ENCODE data around the gene TUSC2.

DNA sequence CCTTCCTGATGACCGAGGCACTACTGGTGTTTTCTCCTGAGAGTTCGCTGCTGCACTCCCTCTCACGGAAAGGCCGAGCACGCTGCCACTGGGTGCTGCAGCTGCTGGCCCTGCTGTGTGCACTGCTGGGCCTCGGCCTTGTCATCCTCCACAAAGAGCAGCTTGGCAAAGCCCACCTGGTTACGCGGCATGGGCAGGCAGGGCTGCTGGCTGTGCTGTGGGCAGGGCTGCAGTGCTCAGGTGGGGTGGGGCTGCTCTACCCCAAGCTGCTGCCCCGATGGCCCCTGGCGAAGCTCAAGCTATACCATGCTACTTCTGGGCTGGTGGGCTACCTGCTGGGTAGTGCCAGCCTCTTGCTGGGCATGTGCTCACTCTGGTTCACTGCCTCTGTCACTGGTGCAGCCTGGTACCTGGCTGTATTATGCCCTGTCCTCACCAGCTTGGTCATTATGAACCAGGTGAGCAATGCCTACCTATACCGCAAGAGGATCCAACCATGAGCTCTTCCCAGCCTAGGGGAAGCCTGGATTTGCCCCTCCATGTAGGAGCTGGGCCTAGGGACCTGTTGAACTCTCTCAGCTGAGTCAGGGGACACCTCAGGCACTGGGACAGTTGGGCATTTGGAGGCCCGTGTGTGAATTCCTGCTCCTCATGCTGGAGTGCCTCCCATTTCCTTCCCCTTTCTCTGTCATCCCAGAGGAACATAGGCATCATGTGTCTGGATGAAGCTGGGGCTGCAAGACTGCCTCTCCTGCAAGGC lies 25.4 kb upstream of the TUSC2 start:
- TF ChIP-seq SIN3A (IDR thresholded peaks at IDR 0.05; ENCODE audit: low read depth) (no peak), YY1 (IDR thresholded peaks at IDR 0.05; ENCODE audit: extremely low read depth, insufficient replicate concordance, low read depth, low read length) (no peak), EZH2 (IDR thresholded peaks at IDR 0.05) (no peak), POLR2A (IDR thresholded peaks at IDR 0.05; ENCODE audit: borderline replicate concordance, extremely low read depth, insufficient read depth, insufficient read length) (no peak), EZH2phosphoT487 (IDR thresholded peaks at IDR 0.05; ENCODE audit: borderline replicate concordance) (no peak)
- TF ChIP-seq, protein P1, sequence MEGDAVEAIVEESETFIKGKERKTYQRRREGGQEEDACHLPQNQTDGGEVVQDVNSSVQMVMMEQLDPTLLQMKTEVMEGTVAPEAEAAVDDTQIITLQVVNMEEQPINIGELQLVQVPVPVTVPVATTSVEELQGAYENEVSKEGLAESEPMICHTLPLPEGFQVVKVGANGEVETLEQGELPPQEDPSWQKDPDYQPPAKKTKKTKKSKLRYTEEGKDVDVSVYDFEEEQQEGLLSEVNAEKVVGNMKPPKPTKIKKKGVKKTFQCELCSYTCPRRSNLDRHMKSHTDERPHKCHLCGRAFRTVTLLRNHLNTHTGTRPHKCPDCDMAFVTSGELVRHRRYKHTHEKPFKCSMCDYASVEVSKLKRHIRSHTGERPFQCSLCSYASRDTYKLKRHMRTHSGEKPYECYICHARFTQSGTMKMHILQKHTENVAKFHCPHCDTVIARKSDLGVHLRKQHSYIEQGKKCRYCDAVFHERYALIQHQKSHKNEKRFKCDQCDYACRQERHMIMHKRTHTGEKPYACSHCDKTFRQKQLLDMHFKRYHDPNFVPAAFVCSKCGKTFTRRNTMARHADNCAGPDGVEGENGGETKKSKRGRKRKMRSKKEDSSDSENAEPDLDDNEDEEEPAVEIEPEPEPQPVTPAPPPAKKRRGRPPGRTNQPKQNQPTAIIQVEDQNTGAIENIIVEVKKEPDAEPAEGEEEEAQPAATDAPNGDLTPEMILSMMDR (IDR thresholded peaks at IDR 0.05 in 2 of 3, conservative IDR thresholded peaks at IDR 0.05 in 1 of 3; ENCODE audit: borderline replicate concordance in 1 of 3, insufficient read depth in 1 of 3, low read depth in 2 of 3, low read length in 2 of 3) = no peak
- TF ChIP-seq, protein P2, sequence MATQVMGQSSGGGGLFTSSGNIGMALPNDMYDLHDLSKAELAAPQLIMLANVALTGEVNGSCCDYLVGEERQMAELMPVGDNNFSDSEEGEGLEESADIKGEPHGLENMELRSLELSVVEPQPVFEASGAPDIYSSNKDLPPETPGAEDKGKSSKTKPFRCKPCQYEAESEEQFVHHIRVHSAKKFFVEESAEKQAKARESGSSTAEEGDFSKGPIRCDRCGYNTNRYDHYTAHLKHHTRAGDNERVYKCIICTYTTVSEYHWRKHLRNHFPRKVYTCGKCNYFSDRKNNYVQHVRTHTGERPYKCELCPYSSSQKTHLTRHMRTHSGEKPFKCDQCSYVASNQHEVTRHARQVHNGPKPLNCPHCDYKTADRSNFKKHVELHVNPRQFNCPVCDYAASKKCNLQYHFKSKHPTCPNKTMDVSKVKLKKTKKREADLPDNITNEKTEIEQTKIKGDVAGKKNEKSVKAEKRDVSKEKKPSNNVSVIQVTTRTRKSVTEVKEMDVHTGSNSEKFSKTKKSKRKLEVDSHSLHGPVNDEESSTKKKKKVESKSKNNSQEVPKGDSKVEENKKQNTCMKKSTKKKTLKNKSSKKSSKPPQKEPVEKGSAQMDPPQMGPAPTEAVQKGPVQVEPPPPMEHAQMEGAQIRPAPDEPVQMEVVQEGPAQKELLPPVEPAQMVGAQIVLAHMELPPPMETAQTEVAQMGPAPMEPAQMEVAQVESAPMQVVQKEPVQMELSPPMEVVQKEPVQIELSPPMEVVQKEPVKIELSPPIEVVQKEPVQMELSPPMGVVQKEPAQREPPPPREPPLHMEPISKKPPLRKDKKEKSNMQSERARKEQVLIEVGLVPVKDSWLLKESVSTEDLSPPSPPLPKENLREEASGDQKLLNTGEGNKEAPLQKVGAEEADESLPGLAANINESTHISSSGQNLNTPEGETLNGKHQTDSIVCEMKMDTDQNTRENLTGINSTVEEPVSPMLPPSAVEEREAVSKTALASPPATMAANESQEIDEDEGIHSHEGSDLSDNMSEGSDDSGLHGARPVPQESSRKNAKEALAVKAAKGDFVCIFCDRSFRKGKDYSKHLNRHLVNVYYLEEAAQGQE (IDR thresholded peaks at IDR 0.05; ENCODE audit: low read depth) = no peak
